ENCODE results near the gene CNTNAP2. TPM values are rescaled to one million over a fixed set of nuclear protein-coding genes. Genes with fewer than 3 reads are reported as not detected.

The CNTNAP2 gene
- total RNA-seq, 2 experiments from 2014 or later, result not detected

DNA sequence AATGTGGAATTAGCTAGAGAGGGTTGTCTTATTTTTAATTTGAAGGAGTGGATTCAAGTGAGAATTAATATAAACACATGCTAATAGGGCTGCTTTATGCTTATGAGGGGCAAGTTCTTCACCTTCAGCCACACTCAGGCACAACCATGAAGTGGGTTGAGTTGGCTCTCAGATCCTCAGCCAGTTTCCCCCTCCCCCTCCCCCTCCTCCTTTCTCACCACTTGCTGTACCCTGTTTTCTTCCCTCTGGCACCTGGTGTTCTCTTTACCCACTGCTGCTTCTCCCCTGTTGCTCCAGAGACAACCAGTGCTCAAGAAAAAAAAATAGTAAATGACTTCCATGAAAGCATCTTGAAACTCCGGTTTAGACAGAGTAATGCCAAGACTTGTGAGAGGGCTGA lies 1083.3 kb downstream of the CNTNAP2 start:
- Histone ChIP-seq H3K27me3 (ENCODE audit: control insufficient read depth in 1 of 2, insufficient read depth in 2 of 2, low read length in 2 of 2) (no peaks in the 10 kb centered on the region), H3K27ac (ENCODE audit: low read depth in 1 of 2, low read length in 2 of 2) (no peak overlapping the region), H3K9me3 (ENCODE audit: control insufficient read depth in 1 of 2, insufficient read depth in 1 of 2, low read length in 2 of 2) (peaks cover 0 to 11% of the 10 kb centered on the region in 2 experiments), H3K36me3 (ENCODE audit: insufficient read depth, low read length) (no peaks in the 10 kb centered on the region), H3K4me3 (ENCODE audit: low read length) (no peak overlapping the region), H3K4me1 (ENCODE audit: insufficient read depth, low read length) (no peaks in the 10 kb centered on the region)
- ChIA-PET POLR2A (no interaction called here), CTCF (no interaction called here)
- no peaks in the 10 kb centered on the region for H3K27me3 Mint-ChIP-seq
- no peak overlapping the region for H3K4me3 Mint-ChIP-seq
- H3K27ac Mint-ChIP-seq, result no peak overlapping the region
- intact Hi-C loops (cut with DNase I, micrococcal nuclease), result no loop called here
- peaks cover 6% of the 10 kb centered on the region for H3K9me3 Mint-ChIP-seq
- no peak for ATAC-seq (ENCODE audit: poor library complexity)
- H3K36me3 Mint-ChIP-seq (ENCODE audit: low read depth), result no peaks in the 10 kb centered on the region
- H3K4me1 Mint-ChIP-seq (ENCODE audit: low read depth), result no peaks in the 10 kb centered on the region
- no peak for DNase-seq
- TF ChIP-seq, protein P1, sequence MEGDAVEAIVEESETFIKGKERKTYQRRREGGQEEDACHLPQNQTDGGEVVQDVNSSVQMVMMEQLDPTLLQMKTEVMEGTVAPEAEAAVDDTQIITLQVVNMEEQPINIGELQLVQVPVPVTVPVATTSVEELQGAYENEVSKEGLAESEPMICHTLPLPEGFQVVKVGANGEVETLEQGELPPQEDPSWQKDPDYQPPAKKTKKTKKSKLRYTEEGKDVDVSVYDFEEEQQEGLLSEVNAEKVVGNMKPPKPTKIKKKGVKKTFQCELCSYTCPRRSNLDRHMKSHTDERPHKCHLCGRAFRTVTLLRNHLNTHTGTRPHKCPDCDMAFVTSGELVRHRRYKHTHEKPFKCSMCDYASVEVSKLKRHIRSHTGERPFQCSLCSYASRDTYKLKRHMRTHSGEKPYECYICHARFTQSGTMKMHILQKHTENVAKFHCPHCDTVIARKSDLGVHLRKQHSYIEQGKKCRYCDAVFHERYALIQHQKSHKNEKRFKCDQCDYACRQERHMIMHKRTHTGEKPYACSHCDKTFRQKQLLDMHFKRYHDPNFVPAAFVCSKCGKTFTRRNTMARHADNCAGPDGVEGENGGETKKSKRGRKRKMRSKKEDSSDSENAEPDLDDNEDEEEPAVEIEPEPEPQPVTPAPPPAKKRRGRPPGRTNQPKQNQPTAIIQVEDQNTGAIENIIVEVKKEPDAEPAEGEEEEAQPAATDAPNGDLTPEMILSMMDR (IDR thresholded peaks at IDR 0.05), result no peak

DNA sequence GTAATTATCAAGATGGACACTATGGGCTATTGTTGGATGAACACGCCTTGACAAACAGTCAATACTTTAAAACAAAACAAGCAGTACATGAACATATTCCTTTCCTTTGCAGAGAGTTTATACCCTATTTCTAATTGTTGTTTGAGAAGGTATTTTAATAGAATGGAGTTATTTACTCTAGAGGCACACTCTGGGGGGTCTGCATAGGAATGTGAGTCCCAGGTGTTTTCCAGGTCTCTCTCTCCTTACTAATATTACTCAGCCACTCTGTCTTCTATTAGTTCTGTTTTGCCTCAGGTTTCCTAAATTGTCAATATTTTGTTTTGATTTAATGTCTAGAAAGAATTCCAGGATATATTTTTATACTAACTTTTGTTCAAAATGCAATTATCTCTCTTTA lies 1091.4 kb downstream of the CNTNAP2 start:
- POLR2A ChIA-PET, result no interaction called here
- Mint-ChIP-seq H3K4me1 (ENCODE audit: low read depth) (no peaks in the 10 kb centered on the region), H3K36me3 (ENCODE audit: low read depth) (no peaks in the 10 kb centered on the region), H3K27me3 (no peaks in the 10 kb centered on the region), H3K4me3 (no peak overlapping the region), H3K9me3 (peaks cover 11% of the 10 kb centered on the region), H3K27ac (no peak overlapping the region)
- H3K4me3 ChIP-seq (ENCODE audit: low read length), result no peak overlapping the region
- no peaks in the 10 kb centered on the region for H3K27me3 ChIP-seq (ENCODE audit: control insufficient read depth in 1 of 2, insufficient read depth in 2 of 2, low read length in 2 of 2)
- H3K36me3 ChIP-seq (ENCODE audit: insufficient read depth, low read length), result no peaks in the 10 kb centered on the region
- TF ChIP-seq, protein P1 (IDR thresholded peaks at IDR 0.05), result no peak
- H3K27ac ChIP-seq (ENCODE audit: low read depth in 1 of 2, low read length in 2 of 2), result no peak overlapping the region
- no peak for ATAC-seq (ENCODE audit: poor library complexity)
- H3K4me1 ChIP-seq (ENCODE audit: insufficient read depth, low read length), result no peaks in the 10 kb centered on the region
- no peaks in the 10 kb centered on the region for H3K9me3 ChIP-seq (ENCODE audit: control insufficient read depth in 1 of 2, insufficient read depth in 1 of 2, low read length in 2 of 2)
- no peak for DNase-seq
- intact Hi-C loops (cut with DNase I, micrococcal nuclease), result no loop called here
- CTCF ChIA-PET, result no interaction called here

DNA sequence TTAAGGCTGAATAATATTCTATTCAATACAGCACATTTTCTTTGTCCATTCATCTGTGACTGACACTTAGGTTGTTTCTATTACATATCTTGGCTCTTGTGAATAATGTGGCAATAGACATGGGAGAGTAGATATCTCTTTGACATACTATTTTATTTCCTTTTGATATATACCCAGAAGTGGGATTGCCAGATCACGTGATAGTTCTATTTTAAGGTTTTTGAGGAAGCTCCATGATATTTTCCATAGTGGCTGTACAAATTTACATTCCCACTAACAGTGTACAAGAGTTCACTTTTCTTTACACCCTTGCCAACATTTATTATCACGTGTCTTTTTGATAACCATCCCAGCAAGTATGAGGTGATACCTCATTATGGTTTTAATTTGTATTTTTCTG lies 1114.7 kb downstream of the CNTNAP2 start:
- intact Hi-C loops (cut with DNase I, micrococcal nuclease), result no loop called here
- H3K27me3 ChIP-seq (ENCODE audit: control insufficient read depth in 1 of 2, insufficient read depth in 2 of 2, low read length in 2 of 2), result no peaks in the 10 kb centered on the region
- peaks cover 12% of the 10 kb centered on the region for H3K9me3 Mint-ChIP-seq
- no peak overlapping the region for H3K27ac Mint-ChIP-seq
- no peak for ATAC-seq (ENCODE audit: poor library complexity)
- TF ChIP-seq, protein P1 (IDR thresholded peaks at IDR 0.05), result no peak
- H3K4me1 ChIP-seq (ENCODE audit: insufficient read depth, low read length), result no peaks in the 10 kb centered on the region
- ChIA-PET POLR2A (no interaction called here), CTCF (no interaction called here)
- no peaks in the 10 kb centered on the region for H3K27me3 Mint-ChIP-seq
- no peak overlapping the region for H3K4me3 Mint-ChIP-seq
- no peaks in the 10 kb centered on the region for H3K36me3 ChIP-seq (ENCODE audit: insufficient read depth, low read length)
- H3K4me1 Mint-ChIP-seq (ENCODE audit: low read depth), result no peaks in the 10 kb centered on the region
- DNase-seq, result no peak
- no peaks in the 10 kb centered on the region for H3K36me3 Mint-ChIP-seq (ENCODE audit: low read depth)
- H3K9me3 ChIP-seq (ENCODE audit: control insufficient read depth in 1 of 2, insufficient read depth in 1 of 2, low read length in 2 of 2), result peaks cover 0 to 6% of the 10 kb centered on the region in 2 experiments
- H3K27ac ChIP-seq (ENCODE audit: low read depth in 1 of 2, low read length in 2 of 2), result no peak overlapping the region
- no peak overlapping the region for H3K4me3 ChIP-seq (ENCODE audit: low read length)

Measured in CD4-positive, alpha-beta T cell (primary cell).